ENCODE measurements around the gene FAM20A.
A peak's percentile ranks its signal among the peaks of the same experiment; 100 is the strongest.

FAM20A gene

DNA sequence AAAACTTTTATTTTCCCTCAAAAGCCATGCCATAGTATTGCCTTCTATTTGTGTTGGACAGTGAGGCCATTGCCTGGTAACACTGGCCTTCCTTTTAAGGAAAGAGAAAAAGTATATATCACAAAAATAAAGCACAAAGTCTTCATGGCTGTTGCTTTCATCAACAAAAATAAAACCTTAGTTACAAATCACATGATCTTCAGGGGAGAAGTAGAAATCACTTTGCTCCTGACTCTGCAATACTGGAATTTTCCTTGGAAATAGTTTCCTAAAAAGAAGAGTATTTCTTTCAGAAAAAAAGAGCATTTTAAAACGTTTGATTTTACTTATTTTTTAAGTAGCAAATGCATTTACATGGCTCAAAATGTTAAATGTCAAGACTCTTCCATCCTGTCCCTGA, 41.9 kb downstream of the FAM20A start:
- H3K9me3 ChIP-seq (ENCODE audit: control insufficient read depth in 5 of 5, low read length in 5 of 5) = no peaks in the 10 kb centered on the region
- H3K4me3 ChIP-seq (ENCODE audit: low read depth in 1 of 5, low read length in 5 of 5) = no peak overlapping the region
- H3K27me3 ChIP-seq (ENCODE audit: control insufficient read depth in 5 of 5, insufficient read depth in 4 of 5, low read length in 5 of 5) = no peaks in the 10 kb centered on the region
- H3K27ac ChIP-seq (ENCODE audit: low read depth, low read length) = no peak overlapping the region
- peaks cover 0 to 6% (median 0%) of the 10 kb centered on the region in 5 donors for H3K4me1 ChIP-seq (ENCODE audit: control insufficient read depth in 5 of 5, insufficient read depth in 5 of 5, low read length in 5 of 5)
- H3K36me3 ChIP-seq (ENCODE audit: control insufficient read depth in 5 of 5, insufficient read depth in 5 of 5, low read length in 5 of 5) = peaks cover 0 to 13% (median 5%) of the 10 kb centered on the region in 5 donors
- H3K9ac ChIP-seq (ENCODE audit: low read length in 5 of 5) = no peak overlapping the region

GRCh38 chr17:68556551-68556950, 44.6 kb downstream of the FAM20A start:
- Histone ChIP-seq H3K27me3 (ENCODE audit: control insufficient read depth in 5 of 5, insufficient read depth in 4 of 5, low read length in 5 of 5) (no peaks in the 10 kb centered on the region), H3K4me1 (ENCODE audit: control insufficient read depth in 5 of 5, insufficient read depth in 5 of 5, low read length in 5 of 5) (no peaks in the 10 kb centered on the region), H3K9ac (ENCODE audit: low read length in 5 of 5) (no peak overlapping the region), H3K36me3 (ENCODE audit: control insufficient read depth in 5 of 5, insufficient read depth in 5 of 5, low read length in 5 of 5) (peaks cover 0 to 14% (median 5%) of the 10 kb centered on the region in 5 donors), H3K27ac (ENCODE audit: low read depth, low read length) (no peak overlapping the region), H3K4me3 (ENCODE audit: low read depth in 1 of 5, low read length in 5 of 5) (no peak overlapping the region), H3K9me3 (ENCODE audit: control insufficient read depth in 5 of 5, low read length in 5 of 5) (no peaks in the 10 kb centered on the region)

GRCh38 chr17:68544111-68544915, 56.9 kb downstream of the FAM20A start:
- no peak overlapping the region for H3K9ac ChIP-seq (ENCODE audit: low read length in 5 of 5)
- H3K4me1 ChIP-seq (ENCODE audit: control insufficient read depth in 5 of 5, insufficient read depth in 5 of 5, low read length in 5 of 5) = peaks cover 0 to 5% (median 0%) of the 10 kb centered on the region in 5 donors
- peaks cover 0 to 4% (median 0%) of the 10 kb centered on the region in 5 donors for H3K27me3 ChIP-seq (ENCODE audit: control insufficient read depth in 5 of 5, insufficient read depth in 4 of 5, low read length in 5 of 5)
- no peak overlapping the region for H3K4me3 ChIP-seq (ENCODE audit: low read depth in 1 of 5, low read length in 5 of 5)
- H3K36me3 ChIP-seq (ENCODE audit: control insufficient read depth in 5 of 5, insufficient read depth in 5 of 5, low read length in 5 of 5) = peaks cover 0 to 46% (median 31%) of the 10 kb centered on the region in 5 donors
- peaks cover 0 to 3% (median 0%) of the 10 kb centered on the region in 5 donors for H3K9me3 ChIP-seq (ENCODE audit: control insufficient read depth in 5 of 5, low read length in 5 of 5)
- no peak overlapping the region for H3K27ac ChIP-seq (ENCODE audit: low read depth, low read length)

DNA sequence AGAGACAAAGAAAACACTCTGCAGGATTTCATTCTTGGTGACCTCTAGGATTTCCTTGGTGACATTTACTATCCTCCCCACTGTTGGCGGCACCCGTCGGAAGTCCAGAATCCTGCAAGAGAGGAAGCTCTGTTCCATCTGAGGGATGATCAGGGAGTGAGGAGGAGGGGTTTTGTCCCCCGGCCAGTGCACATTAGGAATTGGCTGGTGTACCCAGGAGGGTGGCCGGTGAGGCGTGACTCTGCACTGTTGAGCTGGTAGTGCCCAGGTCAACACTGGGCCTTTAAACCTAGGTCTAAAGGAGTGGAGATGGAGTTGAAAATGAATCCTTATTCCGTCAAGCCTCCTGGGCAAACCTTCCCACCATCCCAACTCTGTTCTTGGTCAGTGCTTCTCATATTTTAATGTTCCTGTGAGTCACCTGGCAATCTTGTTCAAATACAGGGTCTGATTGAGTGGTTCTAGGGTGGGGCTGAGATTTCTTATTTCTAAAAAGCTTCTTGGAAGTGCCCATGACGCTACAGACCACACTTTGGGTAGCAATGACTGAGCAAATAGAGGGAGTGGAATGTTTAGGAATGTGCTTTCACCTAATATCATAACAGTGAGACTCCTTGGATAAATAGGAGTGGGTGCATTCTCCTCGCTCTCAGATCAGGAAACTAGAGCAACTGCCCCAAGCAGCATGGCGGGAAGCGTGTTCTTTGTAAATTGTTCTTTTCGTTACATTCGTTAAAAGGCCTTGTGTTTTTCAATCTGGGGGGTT, 58.3 kb downstream of the FAM20A start:
- Histone ChIP-seq H3K27me3 (ENCODE audit: control insufficient read depth in 5 of 5, insufficient read depth in 4 of 5, low read length in 5 of 5) (peaks cover 0 to 4% (median 0%) of the 10 kb centered on the region in 5 donors), H3K9me3 (ENCODE audit: control insufficient read depth in 5 of 5, low read length in 5 of 5) (peaks cover 0 to 3% (median 0%) of the 10 kb centered on the region in 5 donors), H3K9ac (ENCODE audit: low read length in 5 of 5) (no peak overlapping the region), H3K4me3 (ENCODE audit: low read depth in 1 of 5, low read length in 5 of 5) (no peak overlapping the region), H3K4me1 (ENCODE audit: control insufficient read depth in 5 of 5, insufficient read depth in 5 of 5, low read length in 5 of 5) (peaks cover 0 to 5% (median 0%) of the 10 kb centered on the region in 5 donors), H3K36me3 (ENCODE audit: control insufficient read depth in 5 of 5, insufficient read depth in 5 of 5, low read length in 5 of 5) (peaks cover 13 to 60% (median 40%) of the 10 kb centered on the region in 5 donors), H3K27ac (ENCODE audit: low read depth, low read length) (no peak overlapping the region)

- no peak overlapping the region for H3K4me3 ChIP-seq (ENCODE audit: low read depth in 1 of 5, low read length in 5 of 5)
- H3K27ac ChIP-seq (ENCODE audit: low read depth, low read length) = no peak overlapping the region
- H3K9ac ChIP-seq (ENCODE audit: low read length in 5 of 5) = peak overlapping the region in 1 of 5 donors; percentile 39
- peaks cover 0 to 11% (median 7%) of the 10 kb centered on the region in 5 donors for H3K4me1 ChIP-seq (ENCODE audit: control insufficient read depth in 5 of 5, insufficient read depth in 5 of 5, low read length in 5 of 5)
- no peaks in the 10 kb centered on the region for H3K9me3 ChIP-seq (ENCODE audit: control insufficient read depth in 5 of 5, low read length in 5 of 5)
- H3K27me3 ChIP-seq (ENCODE audit: control insufficient read depth in 5 of 5, insufficient read depth in 4 of 5, low read length in 5 of 5) = peaks cover 0 to 4% (median 0%) of the 10 kb centered on the region in 5 donors
- peaks cover 16 to 71% (median 50%) of the 10 kb centered on the region in 5 donors for H3K36me3 ChIP-seq (ENCODE audit: control insufficient read depth in 5 of 5, insufficient read depth in 5 of 5, low read length in 5 of 5)
Observed at GRCh38 chr17:68541816-68542215, 59.4 kb downstream of the FAM20A start.

DNA sequence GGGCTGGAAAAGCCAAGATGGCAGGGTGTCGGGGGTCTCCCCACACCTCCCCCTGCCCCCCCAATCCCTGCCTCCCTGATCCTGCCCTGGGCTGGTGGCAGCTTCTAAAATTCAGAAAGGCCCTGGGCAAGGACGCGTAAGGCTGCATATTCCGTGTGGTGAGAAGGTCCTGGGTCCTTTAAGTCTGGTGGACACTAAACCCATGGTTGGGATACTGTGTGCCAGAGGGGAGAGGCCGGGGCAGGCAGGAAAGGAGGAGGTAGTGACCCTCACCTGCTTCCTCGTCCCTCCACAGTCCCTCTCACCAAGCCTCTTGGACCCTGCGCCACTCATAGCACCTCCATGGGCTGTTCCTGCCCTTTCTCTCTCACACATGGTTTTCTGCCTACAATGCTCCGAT, 60.2 kb downstream of the FAM20A start:
- Histone ChIP-seq H3K27ac (ENCODE audit: low read depth, low read length) (no peak overlapping the region), H3K9me3 (ENCODE audit: control insufficient read depth in 5 of 5, low read length in 5 of 5) (no peaks in the 10 kb centered on the region), H3K36me3 (ENCODE audit: control insufficient read depth in 5 of 5, insufficient read depth in 5 of 5, low read length in 5 of 5) (peaks cover 16 to 79% (median 58%) of the 10 kb centered on the region in 5 donors), H3K9ac (ENCODE audit: low read length in 5 of 5) (no peak overlapping the region), H3K4me3 (ENCODE audit: low read depth in 1 of 5, low read length in 5 of 5) (no peak overlapping the region), H3K27me3 (ENCODE audit: control insufficient read depth in 5 of 5, insufficient read depth in 4 of 5, low read length in 5 of 5) (peaks cover 0 to 4% (median 0%) of the 10 kb centered on the region in 5 donors), H3K4me1 (ENCODE audit: control insufficient read depth in 5 of 5, insufficient read depth in 5 of 5, low read length in 5 of 5) (peaks cover 0 to 11% (median 7%) of the 10 kb centered on the region in 5 donors)

GRCh38 chr17:68539548-68540467, 61.4 kb downstream of the FAM20A start:
- no peaks in the 10 kb centered on the region for H3K9me3 ChIP-seq (ENCODE audit: control insufficient read depth in 5 of 5, low read length in 5 of 5)
- peaks cover 22 to 91% (median 63%) of the 10 kb centered on the region in 5 donors for H3K36me3 ChIP-seq (ENCODE audit: control insufficient read depth in 5 of 5, insufficient read depth in 5 of 5, low read length in 5 of 5)
- no peak overlapping the region for H3K4me3 ChIP-seq (ENCODE audit: low read depth in 1 of 5, low read length in 5 of 5)
- peaks cover 0 to 4% (median 0%) of the 10 kb centered on the region in 5 donors for H3K27me3 ChIP-seq (ENCODE audit: control insufficient read depth in 5 of 5, insufficient read depth in 4 of 5, low read length in 5 of 5)
- H3K9ac ChIP-seq (ENCODE audit: low read length in 5 of 5) = no peak overlapping the region
- no peak overlapping the region for H3K27ac ChIP-seq (ENCODE audit: low read depth, low read length)
- H3K4me1 ChIP-seq (ENCODE audit: control insufficient read depth in 5 of 5, insufficient read depth in 5 of 5, low read length in 5 of 5) = peaks cover 0 to 11% (median 7%) of the 10 kb centered on the region in 5 donors

DNA sequence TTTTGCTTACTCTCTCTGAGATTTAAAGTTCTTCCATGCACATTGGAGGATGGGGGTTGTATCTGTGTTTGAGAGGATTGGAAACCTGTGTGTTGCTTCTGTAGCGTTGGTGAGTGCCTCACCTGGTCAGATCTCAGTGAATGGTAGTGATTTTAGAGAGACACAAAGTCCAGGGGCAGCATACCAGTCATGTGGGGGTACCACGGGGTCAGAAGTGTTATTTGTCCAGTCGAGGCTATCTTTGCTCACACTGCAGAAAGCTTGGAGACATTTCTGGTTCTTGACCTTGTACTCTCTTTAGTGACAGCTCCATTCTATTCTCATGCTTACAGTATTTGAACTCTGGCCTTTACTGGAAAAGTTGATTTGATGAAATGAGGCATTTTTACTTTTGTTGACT, 65.2 kb downstream of the FAM20A start:
- H3K4me3 ChIP-seq (ENCODE audit: low read depth in 1 of 5, low read length in 5 of 5) = no peak overlapping the region
- H3K4me1 ChIP-seq (ENCODE audit: control insufficient read depth in 5 of 5, insufficient read depth in 5 of 5, low read length in 5 of 5) = peaks cover 0 to 11% (median 6%) of the 10 kb centered on the region in 5 donors
- peak overlapping the region; percentile 13 for H3K27ac ChIP-seq (ENCODE audit: low read depth, low read length)
- H3K36me3 ChIP-seq (ENCODE audit: control insufficient read depth in 5 of 5, insufficient read depth in 5 of 5, low read length in 5 of 5) = peaks cover 43 to 81% (median 74%) of the 10 kb centered on the region in 5 donors
- no peaks in the 10 kb centered on the region for H3K27me3 ChIP-seq (ENCODE audit: control insufficient read depth in 5 of 5, insufficient read depth in 4 of 5, low read length in 5 of 5)
- H3K9ac ChIP-seq (ENCODE audit: low read length in 5 of 5) = peak overlapping the region in 2 of 5 donors; percentile 12 to 14
- no peaks in the 10 kb centered on the region for H3K9me3 ChIP-seq (ENCODE audit: control insufficient read depth in 5 of 5, low read length in 5 of 5)

DNA sequence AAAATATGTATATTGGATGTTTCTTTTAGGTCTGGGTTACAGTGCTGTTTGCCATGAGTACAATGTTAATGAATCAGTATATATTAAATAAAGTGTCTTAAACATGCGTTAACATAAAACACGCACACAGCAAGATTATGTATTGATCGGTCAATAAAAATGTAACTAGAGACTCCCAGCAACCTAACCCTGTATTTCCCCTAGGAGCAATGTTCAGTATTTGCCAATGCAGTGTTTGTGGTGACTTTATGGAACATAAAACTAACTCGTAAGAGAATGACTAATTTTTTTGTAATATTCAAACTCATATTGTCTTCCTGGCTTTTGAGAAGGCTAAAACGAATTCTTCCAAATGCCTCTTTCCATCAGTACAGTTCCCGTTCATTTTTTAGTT, 66.5 kb downstream of the FAM20A start:
- Histone ChIP-seq H3K9ac (ENCODE audit: low read length in 5 of 5) (peak overlapping the region in 1 of 5 donors; percentile 7), H3K27me3 (ENCODE audit: control insufficient read depth in 5 of 5, insufficient read depth in 4 of 5, low read length in 5 of 5) (no peaks in the 10 kb centered on the region), H3K9me3 (ENCODE audit: control insufficient read depth in 5 of 5, low read length in 5 of 5) (no peaks in the 10 kb centered on the region), H3K4me3 (ENCODE audit: low read depth in 1 of 5, low read length in 5 of 5) (no peak overlapping the region), H3K27ac (ENCODE audit: low read depth, low read length) (no peak overlapping the region), H3K36me3 (ENCODE audit: control insufficient read depth in 5 of 5, insufficient read depth in 5 of 5, low read length in 5 of 5) (peaks cover 52 to 81% (median 74%) of the 10 kb centered on the region in 5 donors), H3K4me1 (ENCODE audit: control insufficient read depth in 5 of 5, insufficient read depth in 5 of 5, low read length in 5 of 5) (peaks cover 0 to 10% (median 6%) of the 10 kb centered on the region in 5 donors)

Data from subcutaneous abdominal adipose tissue (tissue), 5 donors.